ENCODE results near the gene SHH. TPM values are rescaled to one million over a fixed set of nuclear protein-coding genes. Genes with fewer than 3 reads are reported as not detected.

Gene SHH
- total and polyA plus RNA-seq, 5 donors = not detected

DNA sequence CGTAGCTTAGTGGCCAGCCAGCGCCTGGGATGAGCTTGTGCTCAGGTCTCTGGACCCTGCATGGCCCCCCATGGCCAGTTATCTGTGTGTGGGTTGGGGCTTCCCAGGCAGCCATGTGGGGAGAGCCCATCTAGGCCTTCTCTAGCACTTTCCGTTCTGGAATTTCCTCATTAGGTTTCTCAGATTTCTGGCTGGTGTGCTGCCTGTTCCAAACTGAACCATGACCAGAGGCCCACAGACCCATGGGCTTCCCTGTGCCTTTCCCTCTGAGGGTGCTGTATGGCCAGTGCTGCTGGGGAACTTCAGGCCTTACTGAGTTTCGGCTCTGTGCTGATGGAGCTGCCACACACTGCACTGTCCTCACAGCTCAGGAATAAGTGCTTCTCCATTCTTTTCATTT, 50.2 kb downstream of the SHH start:
- WGBS = 88% methylated on average over 4 of the region's 4 CpGs
- Histone ChIP-seq H3K4me3 (ENCODE audit: low read length) (no peak overlapping the region), H3K27ac (ENCODE audit: low read length) (no peak overlapping the region), H3K9me3 (ENCODE audit: control insufficient read depth, low read length) (no peaks in the 10 kb centered on the region), H3K4me1 (ENCODE audit: control insufficient read depth, insufficient read depth, low read length) (peaks cover 11% of the 10 kb centered on the region), H3K27me3 (ENCODE audit: control insufficient read depth, insufficient read depth) (no peaks in the 10 kb centered on the region)
- DNase-seq = no peak
- ATAC-seq = peak in 1 of 2 donors; percentile 35
- intact Hi-C loops (cut with DNase I) = loop anchor here in 1 of 4 donors (10.0 kb wide), 1 partner anchor 167 kb away; no protein-coding TSS in a partner anchor

- intact Hi-C loops (cut with DNase I) = loop anchor here in 1 of 4 donors (10.0 kb wide), 1 partner anchor 166 kb away; no protein-coding TSS in a partner anchor
- Histone ChIP-seq H3K27me3 (ENCODE audit: control insufficient read depth, insufficient read depth) (no peaks in the 10 kb centered on the region), H3K4me1 (ENCODE audit: control insufficient read depth, insufficient read depth, low read length) (peaks cover 11% of the 10 kb centered on the region), H3K4me3 (ENCODE audit: low read length) (no peak overlapping the region), H3K27ac (ENCODE audit: low read length) (no peak overlapping the region), H3K9me3 (ENCODE audit: control insufficient read depth, low read length) (no peaks in the 10 kb centered on the region)
- ATAC-seq = no peak
- no peak for DNase-seq
- WGBS = 90% methylated on average over 5 of the region's 5 CpGs
Observed at GRCh38 chr7:155761162-155761561, 51.1 kb downstream of the SHH start.

DNA sequence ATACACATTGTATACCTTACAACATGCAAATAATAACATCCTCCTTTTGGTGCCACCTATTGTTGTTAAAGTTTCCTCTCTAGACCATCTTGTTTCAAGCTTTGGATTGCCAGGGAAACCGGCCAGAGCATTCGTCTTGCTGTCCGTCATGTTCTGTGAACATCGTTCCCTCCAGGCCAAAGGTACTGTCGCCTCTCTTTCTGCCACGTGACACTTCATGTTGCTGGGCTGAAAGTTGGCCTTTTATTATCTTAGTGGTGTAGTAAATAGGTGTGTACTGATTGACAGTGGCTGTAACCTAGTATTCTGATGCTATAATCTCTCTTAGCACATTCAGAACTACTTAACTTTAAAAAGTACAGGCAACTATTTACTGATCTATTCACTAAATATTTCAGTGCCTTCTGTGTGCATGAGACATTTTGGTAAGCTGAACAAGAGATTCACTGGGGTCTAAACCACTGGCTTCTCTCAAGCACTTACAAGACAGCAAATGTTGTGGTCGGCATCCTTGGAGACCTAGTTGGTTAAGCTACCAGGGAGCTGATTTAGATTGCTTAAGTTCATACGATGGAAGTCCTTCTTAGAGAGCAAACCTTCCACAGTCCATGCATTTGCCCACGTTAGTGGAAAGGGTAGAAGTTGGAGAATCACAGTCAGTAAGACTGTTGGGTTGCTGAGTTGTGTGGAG, 52.4 kb downstream of the SHH start:
- WGBS = 75% methylated on average over 9 of the region's 9 CpGs
- Histone ChIP-seq H3K27ac (ENCODE audit: low read length) (no peak overlapping the region), H3K27me3 (ENCODE audit: control insufficient read depth, insufficient read depth) (no peaks in the 10 kb centered on the region), H3K9me3 (ENCODE audit: control insufficient read depth, low read length) (no peaks in the 10 kb centered on the region), H3K4me3 (ENCODE audit: low read length) (no peak overlapping the region), H3K4me1 (ENCODE audit: control insufficient read depth, insufficient read depth, low read length) (peaks cover 11% of the 10 kb centered on the region)
- intact Hi-C loops (cut with DNase I) = loop anchor here in 1 of 4 donors (10.0 kb wide), 1 partner anchor 165 kb away; no protein-coding TSS in a partner anchor
- ATAC-seq (peak in 1 of 2 donors; percentile 32), DNase-seq (no peak)

GRCh38 chr7:155758348-155758747, 53.9 kb downstream of the SHH start:
- no peak for ATAC-seq
- intact Hi-C loops (cut with DNase I) = no loop called here
- H3K4me3 ChIP-seq (ENCODE audit: low read length) = no peak overlapping the region
- H3K4me1 ChIP-seq (ENCODE audit: control insufficient read depth, insufficient read depth, low read length) = peaks cover 18% of the 10 kb centered on the region
- 84% methylated on average over 10 of the region's 10 CpGs for WGBS
- DNase-seq = no peak
- H3K27ac ChIP-seq (ENCODE audit: low read length) = no peak overlapping the region
- H3K9me3 ChIP-seq (ENCODE audit: control insufficient read depth, low read length) = no peaks in the 10 kb centered on the region
- no peaks in the 10 kb centered on the region for H3K27me3 ChIP-seq (ENCODE audit: control insufficient read depth, insufficient read depth)

DNA sequence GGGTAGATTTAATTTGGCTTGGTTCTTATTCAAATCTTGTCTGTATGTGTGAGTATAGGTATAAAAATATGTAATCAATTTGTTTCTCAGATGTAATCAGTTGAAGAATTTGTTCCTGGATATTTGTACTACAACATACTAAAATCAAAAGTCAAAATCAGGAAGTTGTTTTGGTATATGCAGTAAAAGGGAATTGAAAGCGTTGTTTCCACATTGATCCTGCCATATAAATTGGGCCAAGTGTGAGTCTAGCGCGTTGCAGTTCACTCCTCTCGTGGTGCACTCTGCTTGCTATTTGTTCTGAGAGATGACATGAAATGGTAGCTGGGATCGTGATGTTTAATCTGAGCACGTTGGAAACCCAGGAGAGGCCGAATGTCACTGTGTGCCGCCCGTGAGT, 55.9 kb downstream of the SHH start:
- Histone ChIP-seq H3K27ac (ENCODE audit: low read length) (no peak overlapping the region), H3K4me1 (ENCODE audit: control insufficient read depth, insufficient read depth, low read length) (peaks cover 13% of the 10 kb centered on the region)

GRCh38 chr7:155755026-155755425, 57.2 kb downstream of the SHH start:
- peak in 1 of 2 donors; percentile 38 for ATAC-seq
- Histone ChIP-seq H3K27me3 (ENCODE audit: control insufficient read depth, insufficient read depth) (no peaks in the 10 kb centered on the region), H3K4me1 (ENCODE audit: control insufficient read depth, insufficient read depth, low read length) (peaks cover 13% of the 10 kb centered on the region), H3K27ac (ENCODE audit: low read length) (no peak overlapping the region), H3K9me3 (ENCODE audit: control insufficient read depth, low read length) (no peaks in the 10 kb centered on the region), H3K4me3 (ENCODE audit: low read length) (no peak overlapping the region)
- 69% methylated on average over 3 of the region's 3 CpGs for WGBS
- intact Hi-C loops (cut with DNase I) = no loop called here
- DNase-seq = no peak

More for the DNA sequence above, 55.9 kb downstream of the SHH start:
- WGBS = 90% methylated on average over 9 of the region's 9 CpGs
- Histone ChIP-seq H3K27me3 (ENCODE audit: control insufficient read depth, insufficient read depth) (no peaks in the 10 kb centered on the region), H3K4me3 (ENCODE audit: low read length) (no peak overlapping the region), H3K9me3 (ENCODE audit: control insufficient read depth, low read length) (no peaks in the 10 kb centered on the region)
- DNase-seq (no peak), ATAC-seq (no peak)
- intact Hi-C loops (cut with DNase I) = no loop called here

DNA sequence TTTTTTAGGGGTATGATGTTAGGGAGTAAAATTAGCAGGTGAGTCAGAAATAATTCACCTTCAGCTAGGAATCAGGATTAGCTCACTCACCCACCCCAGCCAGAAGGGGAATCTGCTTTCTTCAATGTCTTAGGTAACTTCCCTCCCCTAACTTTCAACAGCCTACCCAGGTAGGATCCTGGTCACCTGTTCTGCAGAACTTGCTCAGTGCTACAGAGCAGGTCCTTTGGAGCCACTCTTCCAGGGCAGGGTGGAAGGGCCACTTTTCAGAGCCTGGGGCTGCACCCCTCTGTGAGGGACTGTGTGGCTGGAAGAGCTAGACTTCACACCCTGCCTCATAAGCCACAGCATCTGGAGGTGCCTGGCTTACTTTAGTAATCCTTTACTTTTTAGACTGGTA, 58.1 kb downstream of the SHH start:
- Histone ChIP-seq H3K4me1 (ENCODE audit: control insufficient read depth, insufficient read depth, low read length) (peaks cover 14% of the 10 kb centered on the region), H3K4me3 (ENCODE audit: low read length) (no peak overlapping the region), H3K27ac (ENCODE audit: low read length) (no peak overlapping the region), H3K27me3 (ENCODE audit: control insufficient read depth, insufficient read depth) (no peaks in the 10 kb centered on the region), H3K9me3 (ENCODE audit: control insufficient read depth, low read length) (no peaks in the 10 kb centered on the region)
- intact Hi-C loops (cut with DNase I) = no loop called here
- ATAC-seq (peak in 1 of 2 donors; percentile 45), DNase-seq (no peak)

DNA sequence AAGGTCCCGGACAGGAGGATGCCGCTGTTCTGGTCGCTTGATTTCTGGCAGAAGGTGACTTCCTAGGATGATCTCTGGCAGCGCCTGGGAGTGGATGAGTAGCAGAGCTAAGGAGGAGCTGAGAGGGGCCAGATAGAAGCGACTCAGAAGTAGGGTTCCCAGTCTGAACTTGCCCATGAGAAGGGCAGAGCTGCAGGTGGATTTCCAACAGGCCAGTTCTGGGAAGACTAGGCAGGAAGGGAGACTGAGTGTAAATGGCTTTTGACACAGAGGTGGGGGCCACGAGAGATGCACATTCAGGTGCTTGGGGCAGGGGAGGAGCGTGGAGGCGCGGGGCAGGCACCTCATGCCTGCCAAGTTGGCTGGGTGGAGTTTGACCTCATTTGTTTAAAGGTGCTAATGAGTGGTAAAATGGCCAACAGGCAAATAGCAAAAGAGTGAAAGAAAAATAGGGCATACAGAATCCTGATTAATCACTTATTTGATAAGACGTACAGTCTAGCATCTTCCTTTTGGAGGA, 58.8 kb downstream of the SHH start:
- Histone ChIP-seq H3K9me3 (ENCODE audit: control insufficient read depth, low read length) (no peaks in the 10 kb centered on the region), H3K4me3 (ENCODE audit: low read length) (no peak overlapping the region), H3K27ac (ENCODE audit: low read length) (no peak overlapping the region), H3K4me1 (ENCODE audit: control insufficient read depth, insufficient read depth, low read length) (peaks cover 18% of the 10 kb centered on the region), H3K27me3 (ENCODE audit: control insufficient read depth, insufficient read depth) (no peaks in the 10 kb centered on the region)
- ATAC-seq (peak in 1 of 2 donors; percentile 22), DNase-seq (no peak)
- 68% methylated on average over 10 of the region's 10 CpGs for whole genome bisulfite sequencing
- intact Hi-C loops (cut with DNase I) = no loop called here

DNA sequence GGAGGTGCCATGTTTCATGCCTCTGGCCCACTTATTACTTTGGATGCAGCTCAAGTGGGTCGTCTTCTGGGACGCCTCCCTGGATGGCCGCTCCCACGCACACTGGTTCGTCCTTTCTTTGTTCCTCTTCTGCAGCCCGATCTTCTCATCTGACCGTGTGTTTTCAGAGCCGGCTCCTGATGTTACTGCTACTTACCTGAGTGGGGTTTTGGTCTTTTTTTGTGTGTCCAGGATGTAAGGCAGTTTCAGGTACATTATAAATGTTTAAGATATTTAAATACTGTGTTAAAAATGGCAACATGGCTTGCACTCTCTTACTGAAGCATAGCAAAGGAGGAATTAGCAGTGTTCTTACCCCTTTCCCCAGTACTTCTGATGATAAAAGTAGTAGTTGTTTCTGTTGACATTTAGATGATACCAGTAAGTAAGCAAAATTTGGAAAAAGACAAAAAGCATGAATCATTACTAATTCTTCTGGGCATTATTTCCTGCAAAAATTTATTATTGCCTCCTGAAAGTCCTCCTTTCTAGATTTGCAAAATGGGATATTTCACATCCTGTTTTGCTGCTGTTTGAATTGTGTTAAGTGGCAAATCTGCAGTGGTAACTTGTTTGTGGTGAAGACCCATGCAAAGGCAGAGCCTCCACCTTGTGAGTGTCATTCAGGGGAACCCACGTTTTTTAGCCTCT, 59.4 kb downstream of the SHH start:
- intact Hi-C loops (cut with DNase I) = no loop called here
- ATAC-seq (peak in 1 of 2 donors; percentile 12), DNase-seq (no peak)
- H3K27me3 ChIP-seq (ENCODE audit: control insufficient read depth, insufficient read depth) = no peaks in the 10 kb centered on the region
- H3K9me3 ChIP-seq (ENCODE audit: control insufficient read depth, low read length) = no peaks in the 10 kb centered on the region
- no peak overlapping the region for H3K27ac ChIP-seq (ENCODE audit: low read length)
- peaks cover 18% of the 10 kb centered on the region for H3K4me1 ChIP-seq (ENCODE audit: control insufficient read depth, insufficient read depth, low read length)
- H3K4me3 ChIP-seq (ENCODE audit: low read length) = no peak overlapping the region
- WGBS = 71% methylated on average over 9 of the region's 9 CpGs

DNA sequence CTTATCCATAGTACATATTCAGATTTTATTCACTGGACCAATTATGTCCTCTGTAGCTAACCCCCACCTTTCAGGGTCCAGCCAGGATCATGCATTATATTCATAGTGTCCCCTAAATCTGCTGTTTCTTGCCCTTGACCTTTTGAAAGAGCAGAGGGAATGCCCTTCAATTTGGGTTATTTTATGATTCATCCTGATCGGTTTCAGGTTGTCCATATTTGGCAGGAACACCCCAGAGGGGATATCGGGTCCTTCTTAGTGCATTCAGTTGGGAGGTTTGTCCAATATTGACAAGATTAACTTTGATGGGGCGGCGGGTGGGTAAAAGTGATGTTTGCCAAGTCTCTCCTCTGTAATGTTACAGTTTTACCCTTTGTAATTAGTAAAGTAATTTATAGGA, 60.9 kb downstream of the SHH start:
- H3K4me1 ChIP-seq (ENCODE audit: control insufficient read depth, insufficient read depth, low read length) = peaks cover 18% of the 10 kb centered on the region
- DNase-seq (no peak), ATAC-seq (no peak)
- H3K9me3 ChIP-seq (ENCODE audit: control insufficient read depth, low read length) = no peaks in the 10 kb centered on the region
- H3K4me3 ChIP-seq (ENCODE audit: low read length) = no peak overlapping the region
- H3K27me3 ChIP-seq (ENCODE audit: control insufficient read depth, insufficient read depth) = no peaks in the 10 kb centered on the region
- WGBS = 90% methylated on average over 4 of the region's 4 CpGs
- no peak overlapping the region for H3K27ac ChIP-seq (ENCODE audit: low read length)
- intact Hi-C loops (cut with DNase I) = no loop called here

Measured in right cardiac atrium (tissue), 5 donors.